ENCODE data around the gene C1QTNF4.
A peak's percentile ranks its signal among the peaks of the same experiment; 100 is the strongest.
"Not testable (repeated sequence)": the region's sequence is repeated elsewhere in the genome, so short reads cannot be mapped to it uniquely, and the experiment has no call there.

Gene C1QTNF4

DNA sequence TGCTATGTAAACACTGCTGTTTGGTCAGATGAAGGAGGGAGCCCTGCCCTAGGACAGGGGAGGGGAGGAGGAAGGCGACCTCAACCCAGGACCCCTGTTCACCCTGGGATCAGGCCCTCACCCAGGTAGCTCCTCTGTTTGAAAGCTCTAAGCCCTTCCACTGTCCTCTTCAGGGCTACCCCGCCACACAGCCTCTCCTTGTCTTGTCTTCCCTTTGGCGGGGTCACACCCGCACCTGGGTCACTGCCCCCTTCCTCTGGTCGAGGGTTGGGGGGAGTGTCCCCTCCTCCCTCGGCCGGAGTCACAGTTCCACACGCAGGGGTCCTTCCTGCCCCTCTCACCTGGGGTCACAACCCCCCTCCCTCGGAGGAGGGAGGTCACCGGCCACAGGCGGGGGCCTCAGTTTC, 29.3 kb downstream of the C1QTNF4 start:
- DNase-seq: no peak

DNA sequence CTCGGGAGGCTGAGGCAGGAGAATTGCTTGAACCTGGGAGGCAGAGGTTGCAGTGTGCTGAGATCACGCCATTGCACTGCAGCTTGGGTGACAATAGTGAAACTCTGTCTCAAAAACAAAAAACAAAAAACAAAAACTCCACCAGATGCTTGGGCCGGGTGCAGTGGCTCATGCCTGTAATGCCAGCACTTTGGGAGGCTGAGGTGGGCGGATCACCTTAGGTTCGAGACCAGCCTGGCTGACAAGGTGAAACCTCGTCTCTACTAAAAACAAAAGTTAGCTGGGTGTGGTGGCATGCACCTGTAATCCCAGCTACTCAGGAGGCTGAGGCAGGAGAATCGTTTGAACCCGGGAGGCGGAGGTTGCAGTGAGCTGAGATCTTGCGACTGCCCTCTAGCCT, 29.8 kb downstream of the C1QTNF4 start:
- DNase-seq: not testable (repeated sequence)

DNA sequence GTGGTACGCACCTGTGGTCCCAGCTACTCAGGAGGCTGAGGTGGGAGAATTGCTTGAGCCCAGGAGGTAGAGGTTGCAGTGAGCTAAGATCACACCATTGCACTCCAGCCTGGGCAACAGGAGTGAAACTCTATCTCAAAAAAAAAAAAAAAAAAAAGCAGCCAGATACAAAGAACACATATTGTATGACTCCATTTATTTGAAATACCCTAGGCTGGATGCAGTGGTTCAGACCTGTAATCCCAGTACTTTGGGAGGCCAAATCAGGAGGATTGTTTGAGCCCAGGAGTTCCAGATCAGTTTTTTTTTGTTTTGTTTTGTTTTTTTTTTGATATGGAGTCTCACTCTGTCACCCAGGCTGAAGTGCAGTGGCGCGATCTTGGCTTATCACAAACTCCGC, 31.8 kb downstream of the C1QTNF4 start:
- not testable (repeated sequence) for DNase-seq

DNA sequence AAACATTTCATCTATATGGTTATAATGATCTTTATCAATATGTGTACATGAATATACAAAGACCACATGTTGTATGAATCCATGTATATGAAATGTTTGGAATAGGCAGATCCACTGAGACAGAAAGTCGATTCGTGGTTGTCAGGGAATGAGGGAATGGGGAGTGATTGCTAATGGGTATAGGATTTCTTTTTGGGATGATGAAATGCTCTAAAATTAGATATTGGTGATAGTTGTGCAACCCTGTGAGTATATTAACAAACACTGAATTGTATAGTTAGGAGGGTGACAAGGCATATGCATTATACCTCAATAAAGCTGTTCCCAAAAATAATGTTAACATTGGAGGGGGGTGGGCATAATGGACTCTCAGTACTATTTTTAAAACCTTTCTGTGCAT, 33.8 kb downstream of the C1QTNF4 start:
- DNase-seq: no peak

DNA sequence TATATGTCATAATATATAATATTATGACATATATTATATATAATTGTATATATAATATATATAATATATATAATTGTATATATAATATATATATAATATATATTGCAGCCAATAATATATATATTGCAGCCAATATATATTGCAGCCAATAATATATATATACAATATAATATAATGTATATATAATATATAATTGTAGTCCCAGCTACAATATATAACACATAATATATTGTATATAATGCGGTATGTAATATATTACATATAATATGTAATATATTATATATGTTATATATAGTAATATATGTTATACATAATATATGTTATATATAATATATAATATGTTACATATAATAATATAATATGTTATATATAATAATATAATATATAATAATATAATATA, 35.5 kb downstream of the C1QTNF4 start:
- no peak for DNase-seq

DNA sequence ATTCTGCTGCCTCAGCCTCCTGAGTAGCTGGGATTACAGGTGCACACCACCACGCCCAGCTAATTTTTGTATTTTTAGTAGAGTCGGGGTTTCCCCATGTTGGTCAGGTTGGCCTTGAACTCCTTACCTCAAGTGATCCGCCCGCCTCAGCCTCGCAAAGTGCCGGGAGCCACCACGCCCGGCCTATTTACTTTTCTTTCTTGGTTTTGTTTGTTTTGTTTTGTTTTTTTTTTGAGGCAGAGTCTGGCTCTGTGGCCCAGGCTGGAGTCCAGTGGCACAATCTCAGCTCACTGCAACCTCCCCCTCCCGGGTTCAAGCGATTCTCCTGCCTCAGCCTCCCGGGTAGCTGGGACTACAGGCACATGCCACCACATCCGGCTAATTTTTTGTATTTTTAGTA, 37.2 kb downstream of the C1QTNF4 start:
- not testable (repeated sequence) for DNase-seq

DNA sequence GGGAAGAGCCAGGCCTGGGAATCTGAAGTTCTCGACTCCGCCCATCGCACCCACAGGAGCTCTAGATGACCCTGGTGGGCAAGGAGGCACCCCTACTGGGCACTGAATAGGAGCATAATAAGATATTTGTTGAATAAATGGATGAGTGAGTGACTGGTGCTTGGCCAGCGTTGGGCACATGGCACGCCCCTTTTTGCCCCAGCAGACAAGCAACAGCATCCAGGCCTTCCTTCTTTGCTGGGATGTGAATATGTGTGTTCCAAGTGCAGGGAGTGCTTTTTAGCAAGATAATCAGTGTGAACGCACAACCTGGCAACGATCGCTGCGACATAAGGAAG, 40.8 kb downstream of the C1QTNF4 start:
- no peak for DNase-seq

DNA sequence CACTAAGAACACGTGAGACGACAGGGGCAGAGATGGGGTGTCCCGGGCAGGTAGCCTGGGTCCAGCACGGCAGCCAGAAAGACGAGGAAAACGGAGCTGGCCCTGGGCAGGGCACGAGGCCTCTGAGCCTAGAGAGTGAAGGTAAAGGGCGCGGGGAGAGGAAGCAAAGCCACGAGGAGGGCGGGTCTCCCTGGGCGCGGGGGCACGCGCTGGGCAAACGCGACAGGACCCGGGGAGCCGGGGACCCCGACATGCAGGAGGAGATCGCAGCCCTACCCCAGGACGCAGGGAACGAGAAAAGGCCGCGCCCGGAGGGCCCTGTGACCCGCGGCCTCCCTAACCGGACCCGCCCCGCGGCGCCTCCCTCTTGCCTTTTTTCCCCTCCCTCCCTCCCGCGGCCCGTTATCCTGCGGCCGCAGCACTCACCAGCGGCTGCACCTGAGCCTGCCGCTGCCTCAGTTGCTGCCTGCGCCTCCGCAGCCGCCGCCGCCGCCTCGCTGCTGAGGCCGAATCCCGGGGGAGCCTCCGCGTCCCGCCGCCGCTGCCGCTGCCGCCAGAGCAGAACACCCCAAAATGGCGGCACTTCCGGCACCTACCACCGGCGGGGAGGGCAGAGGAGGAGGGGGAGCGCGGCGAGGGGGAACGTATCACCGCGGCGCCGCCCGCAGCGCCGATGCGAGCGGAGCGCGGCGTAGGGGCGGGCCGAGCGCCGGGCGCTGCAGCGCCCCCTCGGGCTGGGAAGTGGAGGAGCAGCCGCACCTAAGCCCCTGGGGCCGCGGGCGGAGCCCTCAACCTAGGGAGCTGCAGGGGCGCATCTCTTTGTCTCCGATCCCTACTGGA, 41.4 kb downstream of the C1QTNF4 start, which contains the start of gene CELF1:
TSS of gene CELF1 (minus strand) at position 567 of the 840 bp plus-strand sequence. CDS start 53,609 bp downstream, outside the sequence.
- DNase-seq: peak; percentile 90 to 93

DNA sequence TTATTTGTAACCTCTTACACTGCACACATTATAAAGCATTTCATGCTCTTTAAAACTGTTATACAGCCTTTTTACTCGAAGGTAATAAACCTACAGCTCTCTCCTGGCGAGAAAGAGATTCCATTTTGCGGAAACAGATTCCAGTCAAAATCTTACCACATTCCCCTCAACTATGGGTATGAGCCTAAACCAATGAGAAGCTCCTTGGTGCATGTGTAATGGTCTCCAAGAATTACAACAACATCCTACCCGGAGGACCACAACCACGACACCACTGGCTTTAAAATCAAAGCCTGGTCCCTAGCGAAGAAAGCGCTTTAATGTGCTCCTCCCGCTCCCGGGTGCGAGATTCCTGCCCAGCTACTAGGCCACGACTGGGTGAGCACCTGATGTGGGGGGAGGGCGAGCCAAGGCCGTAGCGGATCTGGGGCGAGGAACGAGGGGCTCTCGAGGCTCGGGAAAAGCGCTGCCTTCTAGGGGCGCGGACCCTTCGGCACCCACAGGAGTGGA, 42.1 kb downstream of the C1QTNF4 start:
- DNase-seq: peak in 1 of 2 donors; percentile 25

DNA sequence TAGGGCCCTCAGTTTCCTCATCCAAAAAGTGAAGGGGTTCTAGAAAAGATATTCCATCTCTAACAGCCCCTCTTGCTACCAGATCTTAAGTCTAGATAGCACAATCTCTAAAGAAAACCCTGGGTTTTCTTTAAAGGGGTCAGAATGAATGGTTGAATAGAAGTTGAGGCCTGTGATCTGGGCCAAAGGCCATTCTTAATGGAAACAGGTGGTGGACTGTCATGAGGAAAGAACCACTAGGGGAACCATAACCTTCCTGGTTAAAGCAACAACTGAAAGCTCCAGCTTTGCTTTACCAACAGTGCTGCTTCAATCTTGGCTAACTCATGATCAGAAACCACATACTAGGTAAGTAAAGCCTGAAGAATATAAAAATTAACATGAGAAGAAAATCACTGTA, 43.1 kb downstream of the C1QTNF4 start:
- DNase-seq: peak in 1 of 2 donors; percentile 37

DNA sequence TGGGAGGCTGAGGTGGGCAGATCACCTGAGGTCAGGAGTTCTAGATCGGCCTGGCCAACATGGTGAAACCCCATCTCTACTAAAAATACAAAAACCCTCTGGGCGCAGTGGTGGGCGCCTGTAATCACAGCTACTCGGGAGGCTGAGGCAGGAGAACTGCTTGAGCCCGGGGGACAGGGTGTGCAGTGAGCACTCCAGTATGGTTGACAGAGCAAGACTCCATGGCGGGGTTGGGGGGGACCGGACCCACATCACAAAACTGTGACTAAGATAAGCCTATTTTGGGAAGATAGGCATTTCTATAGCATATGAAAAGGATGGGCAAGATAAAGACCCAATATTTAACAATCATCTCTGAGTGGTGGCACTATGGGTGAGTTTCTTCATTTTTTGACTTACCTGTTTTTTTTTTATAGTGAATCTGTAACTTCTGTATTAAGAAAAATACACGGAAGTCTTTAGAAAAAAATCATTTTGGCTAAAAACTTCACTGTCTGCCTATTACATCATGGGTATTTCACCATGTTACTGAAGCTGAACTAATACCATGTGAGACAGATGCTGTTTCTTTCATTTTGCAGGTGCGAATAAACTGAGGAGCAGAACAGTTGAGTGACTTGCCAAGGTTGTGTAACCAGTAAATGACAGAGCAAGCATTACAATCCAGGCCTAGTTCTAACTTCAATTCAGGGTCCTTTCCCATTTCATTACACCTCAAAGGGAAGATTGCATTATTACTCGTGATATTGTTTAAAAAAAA, 43.7 kb downstream of the C1QTNF4 start:
- DNase-seq: no peak

DNA sequence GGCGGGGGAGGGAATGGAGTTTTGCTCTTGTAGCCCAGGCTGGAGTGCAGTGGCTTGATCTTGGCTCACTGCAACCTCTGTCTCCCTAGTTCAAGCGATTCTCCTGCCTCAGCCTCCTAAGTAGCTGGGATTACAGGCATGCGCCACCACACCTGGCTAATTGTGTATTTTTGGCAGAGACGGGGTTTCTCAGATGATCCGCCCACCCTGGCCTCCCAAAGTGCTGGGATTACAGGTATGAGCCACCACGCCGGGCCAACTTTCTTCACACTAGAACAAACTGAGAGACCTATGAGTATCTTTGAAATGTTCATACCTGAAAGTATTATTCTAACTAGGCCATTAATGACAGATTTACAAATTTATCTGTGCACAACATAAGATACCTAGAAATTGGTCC, 47.9 kb downstream of the C1QTNF4 start:
- not testable (repeated sequence) for DNase-seq

DNA sequence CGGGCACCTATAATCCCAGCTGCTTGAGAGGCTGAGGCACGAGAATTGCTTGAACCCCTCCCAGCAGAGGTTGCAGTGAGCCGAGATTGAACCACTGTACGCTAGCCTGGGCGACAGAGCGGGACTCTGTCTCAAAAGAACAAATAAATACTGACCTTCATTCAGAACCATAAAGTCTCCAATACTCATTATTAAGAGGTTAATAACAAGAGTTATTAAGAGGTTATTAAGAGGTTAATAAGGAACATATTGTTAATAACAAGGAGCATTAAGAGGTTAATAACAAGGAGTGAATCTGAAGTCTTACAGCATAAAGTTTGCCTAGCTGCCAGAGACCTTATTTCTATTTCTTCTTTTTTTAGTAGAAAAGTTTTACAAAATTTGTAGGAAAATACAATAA, 48.9 kb downstream of the C1QTNF4 start:
- DNase-seq: no peak

DNA sequence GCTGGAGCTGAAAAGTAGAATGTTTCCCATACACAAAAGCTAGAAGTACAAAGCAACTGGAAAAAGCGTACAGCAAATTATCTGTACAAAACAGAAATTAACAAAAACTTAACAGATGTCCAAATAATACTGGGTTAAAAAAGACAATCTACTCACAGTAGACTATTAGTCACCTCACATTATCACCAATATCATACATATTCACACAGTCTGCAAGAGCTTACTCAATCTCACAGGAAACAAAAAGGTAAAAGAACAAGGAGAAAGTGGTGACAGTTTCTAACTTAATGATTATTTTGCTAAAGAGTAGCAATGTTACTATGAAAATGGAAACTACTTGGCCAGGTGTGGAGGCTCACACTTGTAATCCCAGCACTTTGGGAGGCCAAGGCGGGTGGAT, 53.1 kb downstream of the C1QTNF4 start:
- no peak for DNase-seq

DNA sequence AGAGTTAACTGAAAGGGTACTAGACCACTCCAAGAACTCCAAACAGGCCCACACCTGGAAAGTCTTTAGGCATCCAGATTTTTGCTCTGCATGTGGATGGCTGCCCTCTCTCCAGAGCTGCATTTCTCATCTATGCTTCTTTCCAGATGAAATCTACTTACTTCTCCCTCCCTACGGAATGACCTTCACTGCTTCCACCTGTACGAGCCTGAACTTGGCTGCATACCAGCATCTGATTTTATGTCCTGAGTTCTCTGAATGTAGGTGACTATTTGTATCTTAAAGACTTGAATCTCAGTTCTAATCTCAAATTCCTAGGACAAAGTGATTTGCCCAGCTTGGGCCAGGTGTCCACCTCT, 54.6 kb downstream of the C1QTNF4 start:
- DNase-seq: no peak

Measured in CD4-positive, alpha-beta T cell treated with Interferon alpha-2 for 1 hour (primary cell).